ENCODE data around the gene FAM222B.
"Not testable (repeated sequence)": the region's sequence is repeated elsewhere in the genome, so short reads cannot be mapped to it uniquely, and the experiment has no call there.

Gene FAM222B

GRCh38 chr17:28871056-28871579 is 28.5 kb upstream of the FAM222B start:
- no peak for DNase-seq (ENCODE audit: low spot score)

GRCh38 chr17:28867276-28867675 is 24.7 kb upstream of the FAM222B start:
- DNase-seq (ENCODE audit: low spot score): no peak

- no peak for DNase-seq (ENCODE audit: low spot score)
Observed at GRCh38 chr17:28865946-28866752, 23.6 kb upstream of the FAM222B start.

GRCh38 chr17:28864991-28865849 is 22.6 kb upstream of the FAM222B start:
- DNase-seq (ENCODE audit: low spot score): no peak

- no peak for DNase-seq (ENCODE audit: low spot score)
Observed at GRCh38 chr17:28863953-28864352, 21.4 kb upstream of the FAM222B start.

GRCh38 chr17:28862561-28862960 is 20.0 kb upstream of the FAM222B start:
- DNase-seq (ENCODE audit: low spot score): no peak

GRCh38 chr17:28861393-28862203 is 19.0 kb upstream of the FAM222B start:
- no peak for DNase-seq (ENCODE audit: low spot score)

- DNase-seq (ENCODE audit: low spot score): no peak
Observed at GRCh38 chr17:28860363-28860808, 17.8 kb upstream of the FAM222B start.

- no peak for DNase-seq (ENCODE audit: low spot score)
Observed at GRCh38 chr17:28858801-28859355, 16.3 kb upstream of the FAM222B start.

GRCh38 chr17:28857905-28858800 is 15.6 kb upstream of the FAM222B start:
- DNase-seq (ENCODE audit: low spot score): no peak

GRCh38 chr17:28856028-28856574 is 13.5 kb upstream of the FAM222B start:
- no peak for DNase-seq (ENCODE audit: low spot score)

- DNase-seq (ENCODE audit: low spot score): no peak
Observed at GRCh38 chr17:28855336-28855679, 12.7 kb upstream of the FAM222B start.

GRCh38 chr17:28854457-28855335 is 12.1 kb upstream of the FAM222B start, which contains the start of gene ERAL1:
Gene ERAL1 (plus strand): TSS chr17:28855016. CDS start chr17:28855035, 19 bp downstream.
- DNase-seq (ENCODE audit: low spot score): peak; percentile 95

- no peak for DNase-seq (ENCODE audit: low spot score)
Observed at GRCh38 chr17:28853295-28853694, 10.7 kb upstream of the FAM222B start.

- no peak for DNase-seq (ENCODE audit: low spot score)
Observed at GRCh38 chr17:28849281-28849680, 6.7 kb upstream of the FAM222B start.

GRCh38 chr17:28848667-28849066 is 6.1 kb upstream of the FAM222B start:
- not testable (repeated sequence) for DNase-seq (ENCODE audit: low spot score)

GRCh38 chr17:28846699-28847098 is 4.1 kb upstream of the FAM222B start:
- not testable (repeated sequence) for DNase-seq (ENCODE audit: low spot score)

- DNase-seq (ENCODE audit: low spot score): no peak
Observed at GRCh38 chr17:28846231-28846630, 3.6 kb upstream of the FAM222B start.

- DNase-seq (ENCODE audit: low spot score): no peak
Observed at GRCh38 chr17:28843816-28844148, 1.2 kb upstream of the FAM222B start.
